ENCODE data around the gene LLGL2.
A peak's percentile ranks its signal among the peaks of the same experiment; 100 is the strongest.

The LLGL2 gene

DNA sequence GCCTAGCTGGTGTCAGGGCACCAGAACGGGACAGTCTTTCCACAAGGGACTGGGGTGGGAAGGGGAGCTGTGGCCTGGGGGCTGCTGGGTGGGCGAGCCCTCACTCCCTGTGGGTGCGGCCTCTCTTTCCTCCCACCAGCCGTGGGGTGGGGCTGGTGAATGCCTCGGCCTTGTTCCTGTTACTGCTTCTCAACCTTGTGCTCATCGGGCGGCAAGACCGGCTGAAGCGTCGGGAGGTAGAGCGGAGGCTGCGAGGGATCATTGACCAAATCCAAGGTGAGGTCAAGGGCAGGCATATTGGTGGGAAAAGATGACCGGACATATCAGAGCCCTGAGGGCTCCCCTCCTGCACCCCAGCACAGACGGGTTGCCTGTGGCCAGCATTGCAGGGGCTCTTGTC lies 39.3 kb upstream of the LLGL2 start:
- DNase-seq (ENCODE audit: low read depth in 1 of 2, low spot score in 1 of 2), result no peak
- Histone ChIP-seq H3K27ac (replicated peaks) (peak overlapping the region; percentile 79), H3K4me3 (replicated peaks; ENCODE audit: insufficient read depth, low read length) (no peak overlapping the region), H3K27me3 (ENCODE audit: insufficient read depth, poor library complexity, severe bottlenecking) (no peaks in the 10 kb centered on the region)
- TF ChIP-seq SPI1 (IDR thresholded peaks at IDR 0.05; ENCODE audit: borderline replicate concordance, low read depth), result no peak
- TF ChIP-seq, protein P1, sequence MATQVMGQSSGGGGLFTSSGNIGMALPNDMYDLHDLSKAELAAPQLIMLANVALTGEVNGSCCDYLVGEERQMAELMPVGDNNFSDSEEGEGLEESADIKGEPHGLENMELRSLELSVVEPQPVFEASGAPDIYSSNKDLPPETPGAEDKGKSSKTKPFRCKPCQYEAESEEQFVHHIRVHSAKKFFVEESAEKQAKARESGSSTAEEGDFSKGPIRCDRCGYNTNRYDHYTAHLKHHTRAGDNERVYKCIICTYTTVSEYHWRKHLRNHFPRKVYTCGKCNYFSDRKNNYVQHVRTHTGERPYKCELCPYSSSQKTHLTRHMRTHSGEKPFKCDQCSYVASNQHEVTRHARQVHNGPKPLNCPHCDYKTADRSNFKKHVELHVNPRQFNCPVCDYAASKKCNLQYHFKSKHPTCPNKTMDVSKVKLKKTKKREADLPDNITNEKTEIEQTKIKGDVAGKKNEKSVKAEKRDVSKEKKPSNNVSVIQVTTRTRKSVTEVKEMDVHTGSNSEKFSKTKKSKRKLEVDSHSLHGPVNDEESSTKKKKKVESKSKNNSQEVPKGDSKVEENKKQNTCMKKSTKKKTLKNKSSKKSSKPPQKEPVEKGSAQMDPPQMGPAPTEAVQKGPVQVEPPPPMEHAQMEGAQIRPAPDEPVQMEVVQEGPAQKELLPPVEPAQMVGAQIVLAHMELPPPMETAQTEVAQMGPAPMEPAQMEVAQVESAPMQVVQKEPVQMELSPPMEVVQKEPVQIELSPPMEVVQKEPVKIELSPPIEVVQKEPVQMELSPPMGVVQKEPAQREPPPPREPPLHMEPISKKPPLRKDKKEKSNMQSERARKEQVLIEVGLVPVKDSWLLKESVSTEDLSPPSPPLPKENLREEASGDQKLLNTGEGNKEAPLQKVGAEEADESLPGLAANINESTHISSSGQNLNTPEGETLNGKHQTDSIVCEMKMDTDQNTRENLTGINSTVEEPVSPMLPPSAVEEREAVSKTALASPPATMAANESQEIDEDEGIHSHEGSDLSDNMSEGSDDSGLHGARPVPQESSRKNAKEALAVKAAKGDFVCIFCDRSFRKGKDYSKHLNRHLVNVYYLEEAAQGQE (IDR thresholded peaks at IDR 0.05; ENCODE audit: insufficient replicate concordance, low read depth), result no peak
- TF ChIP-seq, protein P2, sequence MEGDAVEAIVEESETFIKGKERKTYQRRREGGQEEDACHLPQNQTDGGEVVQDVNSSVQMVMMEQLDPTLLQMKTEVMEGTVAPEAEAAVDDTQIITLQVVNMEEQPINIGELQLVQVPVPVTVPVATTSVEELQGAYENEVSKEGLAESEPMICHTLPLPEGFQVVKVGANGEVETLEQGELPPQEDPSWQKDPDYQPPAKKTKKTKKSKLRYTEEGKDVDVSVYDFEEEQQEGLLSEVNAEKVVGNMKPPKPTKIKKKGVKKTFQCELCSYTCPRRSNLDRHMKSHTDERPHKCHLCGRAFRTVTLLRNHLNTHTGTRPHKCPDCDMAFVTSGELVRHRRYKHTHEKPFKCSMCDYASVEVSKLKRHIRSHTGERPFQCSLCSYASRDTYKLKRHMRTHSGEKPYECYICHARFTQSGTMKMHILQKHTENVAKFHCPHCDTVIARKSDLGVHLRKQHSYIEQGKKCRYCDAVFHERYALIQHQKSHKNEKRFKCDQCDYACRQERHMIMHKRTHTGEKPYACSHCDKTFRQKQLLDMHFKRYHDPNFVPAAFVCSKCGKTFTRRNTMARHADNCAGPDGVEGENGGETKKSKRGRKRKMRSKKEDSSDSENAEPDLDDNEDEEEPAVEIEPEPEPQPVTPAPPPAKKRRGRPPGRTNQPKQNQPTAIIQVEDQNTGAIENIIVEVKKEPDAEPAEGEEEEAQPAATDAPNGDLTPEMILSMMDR (IDR thresholded peaks at IDR 0.05; ENCODE audit: insufficient read depth, low read length), result no peak

DNA sequence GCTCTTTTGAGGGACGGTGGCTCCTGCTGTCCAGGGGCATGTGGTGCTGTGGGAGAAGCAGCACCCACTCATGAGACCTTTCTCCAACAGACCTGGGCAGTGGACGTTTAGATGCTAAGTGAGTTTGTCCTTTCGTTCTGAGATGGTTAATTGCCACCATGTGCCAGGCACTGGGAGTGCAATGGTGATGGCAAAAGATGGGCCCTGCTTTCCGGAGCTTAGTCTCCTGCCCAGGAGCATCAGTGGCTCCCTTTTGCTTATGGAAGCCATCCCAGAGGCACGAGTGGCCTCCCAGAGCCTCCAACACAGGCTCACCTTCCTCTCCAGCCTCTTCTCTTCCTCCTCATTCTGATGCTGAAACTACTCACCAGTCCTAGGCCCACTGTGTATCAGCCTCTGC lies 38.5 kb upstream of the LLGL2 start:
- TF ChIP-seq, protein P2 (IDR thresholded peaks at IDR 0.05; ENCODE audit: insufficient read depth, low read length), result no peak
- no peak for TF ChIP-seq GABPA (IDR thresholded peaks at IDR 0.05; ENCODE audit: low read depth)
- no peak for TF ChIP-seq POLR2AphosphoS5 (IDR thresholded peaks at IDR 0.05; ENCODE audit: low read depth)
- TF ChIP-seq SPI1 (IDR thresholded peaks at IDR 0.05; ENCODE audit: borderline replicate concordance, low read depth), result no peak
- TF ChIP-seq, protein P1 (IDR thresholded peaks at IDR 0.05; ENCODE audit: insufficient replicate concordance, low read depth), result no peak
- H3K27me3 ChIP-seq (ENCODE audit: insufficient read depth, poor library complexity, severe bottlenecking), result no peaks in the 10 kb centered on the region
- H3K27ac ChIP-seq (replicated peaks), result peak overlapping the region; percentile 79
- no peak overlapping the region for H3K4me3 ChIP-seq (replicated peaks; ENCODE audit: insufficient read depth, low read length)
- DNase-seq (ENCODE audit: low read depth in 1 of 2, low spot score in 1 of 2), result no peak

DNA sequence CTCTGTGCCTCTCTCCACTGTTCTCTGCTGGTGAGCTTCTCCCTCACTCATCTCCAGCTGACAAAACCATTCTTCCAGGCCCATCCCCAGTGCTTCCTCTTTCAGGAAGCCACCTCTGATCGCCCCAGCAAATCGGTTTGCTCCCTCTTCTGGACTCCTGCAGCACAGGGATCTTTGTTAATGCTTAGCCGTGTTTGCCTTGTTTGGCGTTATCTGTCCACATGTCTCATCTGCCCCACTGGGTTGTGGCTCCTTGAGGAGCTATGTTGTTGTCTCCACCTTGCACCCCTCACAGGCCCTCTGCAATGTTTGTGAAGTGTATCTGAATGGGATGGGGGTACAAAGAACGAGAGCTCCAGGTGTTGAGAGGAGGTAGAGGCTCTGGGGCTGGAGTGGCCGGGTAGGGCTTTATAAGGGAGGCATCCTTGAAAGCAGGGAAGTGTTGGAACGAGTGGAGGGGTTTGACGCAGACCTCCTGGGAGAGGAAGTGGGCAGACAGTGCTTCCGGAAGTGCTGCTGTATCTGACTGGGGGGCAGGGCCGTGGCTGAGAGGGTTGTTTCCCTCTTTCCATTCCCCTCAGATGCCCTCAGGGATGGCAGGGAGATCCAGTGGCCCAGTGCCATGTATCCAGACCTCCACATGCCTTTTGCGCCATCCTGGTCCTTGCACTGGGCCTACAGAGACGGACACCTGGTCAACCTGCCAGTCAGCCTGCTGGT lies 38.0 kb upstream of the LLGL2 start:
- Histone ChIP-seq H3K27me3 (ENCODE audit: insufficient read depth, poor library complexity, severe bottlenecking) (no peaks in the 10 kb centered on the region), H3K27ac (replicated peaks) (peak overlapping the region; percentile 79), H3K4me3 (replicated peaks; ENCODE audit: insufficient read depth, low read length) (no peak overlapping the region)
- DNase-seq (ENCODE audit: low read depth in 1 of 2, low spot score in 1 of 2), result peak; percentile 80 to 89
- TF ChIP-seq SPI1 (IDR thresholded peaks at IDR 0.05; ENCODE audit: borderline replicate concordance, low read depth), result peak; percentile 97
- TF ChIP-seq, protein P1 (IDR thresholded peaks at IDR 0.05; ENCODE audit: insufficient replicate concordance, low read depth), result peak; percentile 50
- peak; percentile 82 for TF ChIP-seq GABPA (IDR thresholded peaks at IDR 0.05; ENCODE audit: low read depth)
- peak; percentile 77 for TF ChIP-seq POLR2AphosphoS5 (IDR thresholded peaks at IDR 0.05; ENCODE audit: low read depth)
- TF ChIP-seq, protein P2 (IDR thresholded peaks at IDR 0.05; ENCODE audit: insufficient read depth, low read length), result peak; percentile 7
